HG03432 (cell line): ENCODE measurements around the gene BTBD2.

Experiments
- ATAC-seq: cut with Tn5 transposase; IDR thresholded peaks from one replicate; pipeline ENCODE4 v1.9.1; 2021; ENCODE audit warnings: mild to moderate bottlenecking, moderate library complexity; ENCODE audit not compliant: unreplicated experiment

BTBD2 gene

DNA sequence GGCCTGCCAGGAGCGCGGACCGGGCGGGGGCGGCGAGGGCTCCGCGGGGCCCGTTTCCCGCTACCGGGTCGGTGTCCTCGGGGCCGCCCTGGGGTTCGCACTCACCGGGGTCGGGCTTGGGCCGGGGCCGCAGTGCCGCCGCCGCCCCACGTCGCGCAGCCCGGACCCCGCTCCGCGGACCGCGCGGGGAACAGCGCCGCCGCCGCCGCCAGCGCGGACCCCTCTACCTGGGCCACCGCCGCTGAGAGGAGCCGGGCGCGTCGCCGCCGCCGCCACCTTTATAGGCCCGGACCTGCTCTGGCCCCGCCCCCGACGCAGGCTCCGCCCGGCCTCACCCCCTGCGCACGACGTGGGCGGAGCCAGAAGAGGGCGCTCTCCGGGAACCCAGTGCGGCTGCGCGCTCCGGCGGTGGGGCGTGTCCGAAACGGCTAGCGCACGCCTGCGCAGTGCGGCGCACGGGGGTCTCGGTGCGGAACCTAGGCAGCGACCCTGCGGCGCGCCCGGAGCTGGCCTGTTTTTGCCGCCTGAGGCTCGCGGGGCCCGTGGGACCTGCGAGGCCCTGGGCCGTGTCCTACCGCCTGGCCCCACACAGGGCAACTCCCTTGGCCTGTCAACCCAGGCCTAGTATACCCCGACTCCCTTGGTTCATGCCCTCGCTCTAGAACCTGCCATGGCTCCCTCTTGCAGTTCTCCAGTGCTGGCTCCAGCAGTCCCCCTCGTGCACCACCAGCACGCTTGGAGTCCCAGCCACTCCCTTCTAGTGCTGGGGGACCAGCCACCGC, 35.7 kb upstream of the BTBD2 start, which contains the start of gene MKNK2:
TSS of gene MKNK2 (minus strand) at position 254 of the 782 bp plus-strand sequence. CDS start 393 bp downstream, outside the sequence.
- peak; percentile 53 for ATAC-seq

- peak; percentile 1 for ATAC-seq
Measured at GRCh38 chr19:2050349-2050990, 35.0 kb upstream of the BTBD2 start.

DNA sequence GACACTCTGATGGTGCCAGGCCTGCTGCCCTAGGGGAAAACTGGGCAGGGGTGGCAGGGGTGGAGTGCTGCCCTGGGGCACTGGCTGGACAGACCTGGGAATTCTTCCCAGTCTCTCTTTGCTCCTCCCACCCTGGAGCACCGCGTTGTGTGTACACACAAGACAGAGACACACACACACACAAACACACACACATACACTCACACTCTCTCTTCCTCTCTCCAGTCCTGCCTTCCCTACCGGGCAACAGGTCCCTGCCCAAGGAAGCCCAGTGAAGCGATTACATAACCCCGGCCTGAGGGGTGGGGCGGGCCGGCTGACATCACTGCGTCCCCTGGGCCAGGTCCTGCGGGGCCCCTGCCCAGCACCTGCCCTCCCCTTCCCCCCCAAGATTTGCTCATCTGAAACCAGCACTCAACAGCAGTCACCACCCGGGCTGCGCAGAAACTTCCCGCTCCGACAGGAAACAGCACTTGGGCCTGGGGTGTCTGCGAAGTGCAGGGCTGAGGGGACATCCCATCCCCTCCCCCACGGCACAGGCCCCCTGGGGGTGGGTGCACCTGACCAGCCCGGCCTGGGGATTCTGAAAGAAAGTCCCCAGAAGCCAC, 34.3 kb upstream of the BTBD2 start:
- peak; percentile 3 for ATAC-seq

- ATAC-seq, result no peak
Measured at GRCh38 chr19:2048959-2049740, 33.6 kb upstream of the BTBD2 start.

DNA sequence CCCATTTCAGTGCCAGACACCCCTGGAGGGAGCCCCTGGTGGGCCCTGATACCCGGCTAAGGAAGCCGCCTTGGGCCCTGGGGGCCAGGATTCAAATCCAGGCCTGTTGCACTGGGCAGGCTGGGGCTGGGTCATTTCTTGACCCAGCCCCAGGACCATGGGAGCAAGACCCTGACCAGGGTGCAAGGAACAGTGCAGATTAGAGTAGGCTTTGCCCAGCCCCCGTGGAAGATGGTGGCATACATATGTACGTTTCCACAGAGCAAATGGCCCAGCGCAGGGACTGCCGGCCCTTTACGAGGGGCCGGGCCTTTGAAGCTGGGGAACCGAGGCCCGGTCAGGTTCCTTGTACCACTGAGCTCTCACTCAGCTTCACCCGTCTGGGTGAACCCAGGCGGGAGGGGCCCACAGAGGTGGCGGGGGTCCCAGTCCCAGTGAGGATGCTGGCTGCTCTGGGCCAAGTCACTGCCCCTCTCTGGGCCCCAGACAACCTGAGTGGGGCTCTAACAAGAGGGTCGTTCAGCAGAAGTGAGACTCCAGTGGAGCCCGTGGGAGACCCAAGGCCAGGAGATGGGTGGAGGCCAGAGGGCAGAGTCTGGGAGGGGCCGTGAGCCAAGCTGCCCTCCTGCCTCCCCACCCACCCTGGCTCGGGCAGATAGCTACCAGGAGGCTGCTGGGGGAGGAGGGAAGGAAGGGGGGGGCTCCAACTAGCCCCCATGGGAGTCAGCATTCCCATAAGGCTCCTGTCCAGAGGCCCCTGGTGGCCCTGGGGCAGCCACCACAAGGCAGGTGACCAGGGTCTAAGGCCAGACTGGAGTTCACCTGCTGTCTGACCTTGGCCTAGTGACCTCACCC, 32.8 kb upstream of the BTBD2 start:
- ATAC-seq, result no peak

GRCh38 chr19:2047449-2048103, 32.1 kb upstream of the BTBD2 start:
- no peak for ATAC-seq

DNA sequence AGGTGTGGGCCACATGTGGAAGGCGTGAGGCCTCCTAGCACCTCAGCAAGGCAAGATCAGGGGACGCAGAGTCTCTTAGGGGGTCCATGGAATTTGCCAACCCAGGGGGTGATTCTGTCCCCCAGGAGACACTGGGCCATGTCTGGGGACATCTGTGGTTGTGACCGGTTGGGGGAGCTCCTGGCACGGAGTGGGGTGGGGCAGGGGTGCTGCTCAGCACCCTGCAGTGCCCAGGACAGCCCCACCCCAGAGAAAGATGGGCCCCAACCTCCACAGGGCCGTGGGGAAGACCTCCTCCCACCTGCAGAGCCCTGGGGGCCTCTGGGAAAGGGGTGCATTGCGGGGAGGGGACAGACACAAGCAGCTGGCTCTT, 31.5 kb upstream of the BTBD2 start:
- no peak for ATAC-seq

DNA sequence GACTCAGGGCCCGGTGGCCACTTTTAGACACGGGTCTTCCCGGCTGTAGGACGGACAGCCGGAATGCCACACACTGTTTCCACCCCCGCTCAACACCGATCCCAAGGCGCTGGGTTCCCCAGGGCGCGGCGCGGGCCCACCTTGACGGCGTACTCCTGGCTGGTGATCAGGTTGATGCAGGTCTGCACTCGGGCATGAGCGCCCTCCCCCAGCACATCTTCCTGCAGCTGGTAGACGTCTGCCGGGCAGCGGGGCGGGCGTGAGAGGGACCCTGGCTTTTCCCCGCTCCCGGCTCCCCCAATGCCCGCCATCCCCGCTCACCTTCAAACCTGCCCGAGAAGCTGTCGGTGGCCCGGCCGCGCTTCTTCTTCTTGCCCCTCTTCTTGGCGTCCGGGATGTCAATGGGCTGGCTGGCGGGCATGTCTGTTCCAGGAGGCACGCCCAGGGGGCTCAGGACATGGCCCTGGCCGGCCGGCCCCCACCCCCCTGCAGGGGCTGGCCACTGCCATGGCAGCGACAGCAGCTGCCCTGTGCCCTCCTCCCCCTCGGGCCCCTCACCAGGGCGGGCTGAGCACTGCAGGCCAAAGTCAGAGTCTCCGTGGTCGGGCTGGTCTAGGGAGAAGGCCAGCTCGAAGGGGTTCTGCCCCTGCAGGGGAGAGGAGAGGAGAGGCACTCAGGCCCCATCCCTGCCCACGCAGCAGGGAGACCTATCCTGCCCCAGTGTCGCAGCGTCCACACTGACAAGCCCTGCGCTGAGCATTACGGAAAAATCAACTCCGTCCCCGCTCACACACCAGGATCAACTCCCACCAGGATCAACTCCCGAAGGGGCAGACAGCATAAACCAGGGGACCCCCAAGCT, 30.8 kb upstream of the BTBD2 start:
- no peak for ATAC-seq

GRCh38 chr19:2045501-2046045, 30.1 kb upstream of the BTBD2 start:
- ATAC-seq, result no peak

- ATAC-seq, result no peak
Measured at GRCh38 chr19:2044709-2045500, 29.4 kb upstream of the BTBD2 start.

GRCh38 chr19:2043961-2044708, 28.6 kb upstream of the BTBD2 start:
- no peak for ATAC-seq

GRCh38 chr19:2043251-2043641, 27.7 kb upstream of the BTBD2 start:
- ATAC-seq, result no peak

GRCh38 chr19:2042485-2043250, 27.2 kb upstream of the BTBD2 start:
- no peak for ATAC-seq

- peak; percentile 59 for ATAC-seq
Measured at GRCh38 chr19:2041683-2042484, 26.4 kb upstream of the BTBD2 start.

GRCh38 chr19:2041433-2041682, 25.8 kb upstream of the BTBD2 start:
- ATAC-seq, result no peak
